Ovary (tissue), 3 donors: ENCODE measurements around the gene SCN4B.

Source experiments
- CTCF ChIP-seq, 3 donors: fragments of 450-650 bp in 2 of 3; fragments of 200-600 bp in 1 of 3; IDR thresholded peaks; one replicate each; pipeline versions ENCODE4 v1.5.1 to v1.8.0; 2016 to 2022; ENCODE audit warnings: antibody characterized with exemption in 3 of 3, mild to moderate bottlenecking in 1 of 3
- EP300 ChIP-seq: sonication (generic); formaldehyde crosslinking; IDR thresholded peaks from one replicate; pipeline ENCODE4 v1.6.1; 2017; ENCODE audit warnings: antibody characterized with exemption
- POLR2A ChIP-seq: fragments of 450-650 bp; IDR thresholded peaks from one replicate; pipeline ENCODE4 v1.6.1; 2017; ENCODE audit warnings: antibody characterized with exemption, mild to moderate bottlenecking, moderate library complexity
- donor health status: DM: no; HTN: no; CAD: no.

DNA sequence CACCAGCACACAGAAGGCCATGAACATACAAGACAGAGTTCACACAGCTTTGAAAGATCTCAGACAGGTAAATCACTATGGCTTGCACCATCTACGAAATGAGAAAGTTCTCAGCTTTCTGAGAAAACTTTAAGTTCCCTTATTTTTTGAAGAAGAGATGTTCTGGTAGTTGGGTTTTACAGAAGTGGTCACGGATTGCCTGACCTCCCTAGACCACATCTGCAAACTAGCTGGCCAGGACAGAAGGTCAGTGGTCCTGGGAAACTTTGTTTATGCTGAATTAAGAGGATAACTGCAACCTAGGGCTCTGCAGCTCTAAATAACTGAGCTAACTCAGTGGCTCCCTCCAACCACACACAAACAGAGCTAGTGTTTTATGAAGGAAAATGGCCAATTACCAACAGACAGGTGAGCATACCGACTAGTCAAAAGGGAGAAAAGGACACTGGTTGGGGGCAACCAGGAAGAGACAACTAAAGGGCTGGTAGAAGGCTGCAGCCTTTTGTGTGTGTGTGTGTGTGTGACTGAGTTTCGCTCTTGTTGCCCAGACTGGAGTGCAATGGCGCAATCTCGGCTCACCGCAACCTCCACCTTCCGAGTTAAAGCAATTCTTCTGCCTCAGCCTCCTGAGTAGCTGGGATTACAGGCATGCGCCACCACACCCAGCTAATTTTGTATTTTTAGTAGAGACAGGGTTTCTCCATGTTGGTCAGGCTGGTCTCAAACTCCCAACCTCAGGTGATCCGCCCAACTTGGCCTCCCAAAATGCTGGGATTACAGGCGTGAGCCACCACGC, 32.4 kb upstream of the SCN4B start:
- TF ChIP-seq CTCF (IDR thresholded peaks at IDR 0.05): no peak
- TF ChIP-seq POLR2A: no peak
- no peak for TF ChIP-seq EP300
